ENCODE results near the gene FPR3.

Gene FPR3

DNA sequence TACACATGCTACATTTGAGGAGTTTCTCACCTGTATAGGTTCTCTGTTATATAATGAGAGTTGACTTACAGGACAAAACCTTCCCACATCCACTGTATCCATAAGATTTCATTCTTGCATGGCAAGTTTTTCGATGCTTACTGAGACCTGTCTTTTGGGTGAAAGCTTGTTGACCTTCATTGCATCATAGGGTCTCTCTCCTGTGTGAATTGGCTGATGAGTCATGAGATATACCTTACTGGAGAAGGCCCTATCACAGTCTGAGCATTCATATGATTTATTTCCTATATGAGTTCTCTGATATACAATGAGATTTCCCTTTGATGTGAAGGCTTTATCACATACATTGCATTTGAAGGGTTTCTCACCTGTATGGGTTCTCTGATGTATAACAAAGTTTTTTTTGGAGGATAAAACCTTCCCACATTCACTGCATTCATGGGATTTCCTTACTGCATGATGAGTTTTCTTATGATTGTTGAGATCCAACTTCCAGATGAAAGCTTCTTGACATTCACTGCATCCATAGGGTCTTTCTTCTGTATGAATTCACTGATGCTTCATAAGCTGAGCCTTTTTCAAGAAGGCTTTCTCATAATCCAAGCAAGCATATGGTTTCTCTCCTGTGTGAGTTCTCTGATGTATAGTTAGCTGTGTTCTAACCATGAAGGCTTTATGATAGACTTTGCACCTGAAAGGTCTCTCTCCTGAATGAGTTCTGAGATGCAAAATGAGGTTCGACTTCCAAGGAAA is 67.1 kb downstream of the FPR3 start:
- Histone ChIP-seq H3K27ac (ENCODE audit: low read depth, low read length) (no peak overlapping the region), H3K4me1 (ENCODE audit: control insufficient read depth in 5 of 5, insufficient read depth in 5 of 5, low read length in 5 of 5) (no peaks in the 10 kb centered on the region), H3K27me3 (ENCODE audit: control insufficient read depth in 5 of 5, insufficient read depth in 4 of 5, low read length in 5 of 5) (no peaks in the 10 kb centered on the region), H3K4me3 (ENCODE audit: low read depth in 1 of 5, low read length in 5 of 5) (peak overlapping the region in 4 of 5 donors; percentile 11 to 59 (median 44)), H3K9me3 (ENCODE audit: control insufficient read depth in 5 of 5, low read length in 5 of 5) (peaks cover 61 to 92% (median 82%) of the 10 kb centered on the region in 5 donors), H3K36me3 (ENCODE audit: control insufficient read depth in 5 of 5, insufficient read depth in 5 of 5, low read length in 5 of 5) (peaks cover 0 to 30% (median 2%) of the 10 kb centered on the region in 5 donors), H3K9ac (ENCODE audit: low read length in 5 of 5) (no peak overlapping the region)

- H3K4me3 ChIP-seq (ENCODE audit: low read depth in 1 of 5, low read length in 5 of 5), result peak overlapping the region; percentile 10 to 59 (median 27)
- H3K27ac ChIP-seq (ENCODE audit: low read depth, low read length), result no peak overlapping the region
- peaks cover 52 to 59% (median 54%) of the 10 kb centered on the region in 5 donors for H3K36me3 ChIP-seq (ENCODE audit: control insufficient read depth in 5 of 5, insufficient read depth in 5 of 5, low read length in 5 of 5)
- H3K9ac ChIP-seq (ENCODE audit: low read length in 5 of 5), result no peak overlapping the region
- H3K4me1 ChIP-seq (ENCODE audit: control insufficient read depth in 5 of 5, insufficient read depth in 5 of 5, low read length in 5 of 5), result no peaks in the 10 kb centered on the region
- H3K27me3 ChIP-seq (ENCODE audit: control insufficient read depth in 5 of 5, insufficient read depth in 4 of 5, low read length in 5 of 5), result no peaks in the 10 kb centered on the region
- peaks cover 41 to 93% (median 87%) of the 10 kb centered on the region in 5 donors for H3K9me3 ChIP-seq (ENCODE audit: control insufficient read depth in 5 of 5, low read length in 5 of 5)
Observed at GRCh38 chr19:51873097-51873496, 78.1 kb downstream of the FPR3 start.

All from subcutaneous abdominal adipose tissue (tissue), 5 donors.